NCI-H1694 (cell line): ENCODE data around the gene OR6C76.

Experiments used
- DNase-seq: peaks from one replicate; lab custom pipeline; 2025; lab: John Stamatoyannopoulos, UW

Gene OR6C76

DNA sequence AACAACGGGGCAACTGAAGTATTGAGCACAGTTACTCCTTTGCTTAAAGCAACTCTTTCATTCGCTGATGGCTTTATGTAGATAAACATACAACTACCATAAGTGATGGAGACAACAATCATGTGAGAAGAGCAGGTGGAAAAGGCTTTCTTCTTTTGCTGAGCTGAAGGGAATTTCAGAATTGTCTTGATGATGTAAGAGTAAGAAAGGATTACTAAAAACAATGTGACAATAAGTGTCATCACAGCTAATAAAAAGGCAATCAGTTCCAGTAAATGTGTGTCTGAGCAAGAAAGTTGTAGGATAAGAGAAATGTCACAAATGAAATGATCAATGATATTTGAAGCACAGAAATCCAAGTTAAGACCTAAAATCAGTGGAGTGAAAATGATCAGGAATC lies 43.2 kb downstream of the OR6C76 start:
- DNase-seq, result no peak

DNA sequence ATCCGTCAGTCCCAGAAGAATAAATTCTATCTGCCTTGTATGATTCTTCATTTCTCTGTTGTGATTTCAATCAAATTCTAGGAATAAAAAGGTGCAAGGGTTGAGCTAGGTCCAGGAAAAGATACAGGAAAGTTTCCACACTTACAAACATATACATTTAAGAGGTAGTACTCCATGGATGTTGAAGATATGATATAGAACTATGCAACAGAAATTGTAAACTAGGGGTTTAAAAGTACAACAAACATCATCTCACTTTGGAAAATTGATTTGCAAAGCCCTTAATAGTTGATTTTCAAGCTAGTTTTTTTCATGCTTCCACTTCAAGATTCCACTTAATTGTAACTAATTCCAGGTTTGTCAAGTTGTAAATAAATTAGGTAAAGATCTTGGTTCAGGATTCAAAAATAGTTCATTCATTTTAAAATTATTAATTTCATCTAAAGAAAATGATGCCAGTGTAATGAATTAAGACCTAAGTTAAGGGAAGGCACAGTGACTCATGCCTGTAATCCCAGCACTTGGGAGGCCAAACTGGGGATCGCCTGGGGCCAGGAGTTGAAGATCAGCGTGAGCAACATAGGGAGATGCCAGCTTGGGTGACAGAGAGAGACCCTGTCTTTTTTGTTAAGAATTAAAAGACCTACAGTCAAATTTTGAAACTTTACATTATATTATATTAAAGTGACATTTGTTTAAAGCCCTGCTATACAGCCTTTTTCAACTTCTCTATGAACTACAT lies 44.2 kb downstream of the OR6C76 start, which contains the start of gene OR6C70:
OR6C70 (minus strand) TSS at position 51 of the 742 bp plus-strand sequence; CDS start at position 51, 0 bp downstream.
- DNase-seq, result no peak

DNA sequence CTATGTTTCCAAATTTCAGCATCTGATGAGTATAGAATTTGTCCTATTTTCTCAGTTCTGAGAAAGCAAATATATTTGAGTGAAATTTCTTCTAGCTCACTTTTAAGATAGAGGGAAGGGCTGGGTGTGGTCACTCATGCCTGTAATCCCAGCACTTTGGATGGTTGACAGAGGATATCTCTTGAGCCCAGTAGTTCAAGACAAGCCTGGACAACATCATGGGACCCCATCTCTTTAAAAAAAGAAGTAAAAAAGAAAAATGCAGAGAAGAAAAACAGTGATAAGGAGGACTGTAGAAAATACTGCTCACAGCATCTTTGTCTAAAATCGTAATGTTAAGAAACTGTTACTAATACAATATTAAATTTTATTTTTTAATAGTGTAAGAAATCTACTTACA lies 46.2 kb downstream of the OR6C76 start:
- no peak for DNase-seq
